H1 (cell line): Measurements from ENCODE around the gene ZNF804B. TPM values are rescaled to one million over a fixed set of nuclear protein-coding genes. Genes with fewer than 3 reads are reported as not detected.

Experiments
- KDM5A ChIP-seq: fragments of 200-600 bp; IDR thresholded peaks from 2 replicates; pipeline ENCODE4 v1.7.1; 2012; ENCODE audit warnings: mild to moderate bottlenecking, low read length, inconsistent platforms, mixed read lengths
- MAFK ChIP-seq: IDR thresholded peaks from 2 replicates; pipeline ENCODE4 v1.6.1; 2012; ENCODE audit warnings: low read depth, mild to moderate bottlenecking, improper control_type of control experiment, low read length
- NRF1 ChIP-seq: IDR thresholded peaks from 2 replicates; pipeline ENCODE4 v1.6.1; 2011; ENCODE audit warnings: mild to moderate bottlenecking, low read depth, low read length, improper control_type of control experiment
- SIX5 ChIP-seq: IDR thresholded peaks from 2 replicates; pipeline ENCODE4 v1.6.1; 2011; ENCODE audit warnings: mild to moderate bottlenecking, low read depth, low read length
- SRF ChIP-seq: IDR thresholded peaks from 2 replicates; pipeline ENCODE4 v1.6.1; 2011; ENCODE audit warnings: mild to moderate bottlenecking, low read depth, low read length, moderate library complexity
- polyA plus RNA-seq, 7 experiments: library from polyadenylated mRNA; depleted of rRNA in 3 of 7; stranded (reverse) in 5 of 7; unstranded in 2 of 7; fragments of >200 nt in 5 of 7; fragments of 200-250 nt in 2 of 7; gene quantifications; 1 replicate in 5 of 7; 2 replicates in 1 of 7; 4 replicates in 1 of 7; pipeline versions ENCODE4 v1.2.1 to v1.2.3, GENCODE V29; 2011 to 2013; ENCODE audit warnings: missing spikeins in 2 of 7, mixed read lengths in 2 of 7
- total RNA-seq: library from RNA; stranded (reverse); fragmentation: NEBNext Ultra II Directional; extraction: Animal tissue kit (Norgen Biotek cat#: 25700); gene quantifications from 2 replicates; pipeline ENCODE4 v1.2.1, GENCODE V29; 2021
- TF ChIP-seq, protein P1 (sequence below): fragments of 300-600 bp; sonication (generic); IDR thresholded peaks from 2 replicates; pipeline ENCODE4 v1.7.1; 2012; ENCODE audit warnings: low read length, moderate library complexity, mild to moderate bottlenecking, inconsistent platforms; ENCODE audit not compliant: insufficient replicate concordance

Gene ZNF804B
- total and polyA plus RNA-seq, 2 of the 8 experiments (the other 6 are each of a cell fraction or from before 2014, with no cell fraction given): not detected

DNA sequence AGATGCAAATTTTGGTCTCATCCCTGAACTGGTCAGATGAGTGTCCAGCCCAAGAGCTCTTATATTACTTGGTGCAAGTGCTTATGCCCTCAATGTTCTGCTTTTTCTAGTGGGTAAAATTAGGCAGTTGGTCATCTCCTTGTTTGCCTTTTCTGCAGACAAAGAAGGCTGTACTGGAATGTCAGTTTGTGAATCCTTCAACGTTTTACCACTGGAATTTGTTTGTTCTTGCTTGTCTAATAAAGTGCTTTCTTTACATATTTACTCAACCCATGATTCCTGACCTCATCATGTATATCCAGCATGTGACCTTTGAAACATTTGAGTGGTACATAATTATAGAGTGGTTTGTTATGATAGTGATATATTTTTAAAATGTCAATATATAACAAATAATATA is 268.3 kb downstream of the ZNF804B start (continued):
- TF ChIP-seq, protein P1, sequence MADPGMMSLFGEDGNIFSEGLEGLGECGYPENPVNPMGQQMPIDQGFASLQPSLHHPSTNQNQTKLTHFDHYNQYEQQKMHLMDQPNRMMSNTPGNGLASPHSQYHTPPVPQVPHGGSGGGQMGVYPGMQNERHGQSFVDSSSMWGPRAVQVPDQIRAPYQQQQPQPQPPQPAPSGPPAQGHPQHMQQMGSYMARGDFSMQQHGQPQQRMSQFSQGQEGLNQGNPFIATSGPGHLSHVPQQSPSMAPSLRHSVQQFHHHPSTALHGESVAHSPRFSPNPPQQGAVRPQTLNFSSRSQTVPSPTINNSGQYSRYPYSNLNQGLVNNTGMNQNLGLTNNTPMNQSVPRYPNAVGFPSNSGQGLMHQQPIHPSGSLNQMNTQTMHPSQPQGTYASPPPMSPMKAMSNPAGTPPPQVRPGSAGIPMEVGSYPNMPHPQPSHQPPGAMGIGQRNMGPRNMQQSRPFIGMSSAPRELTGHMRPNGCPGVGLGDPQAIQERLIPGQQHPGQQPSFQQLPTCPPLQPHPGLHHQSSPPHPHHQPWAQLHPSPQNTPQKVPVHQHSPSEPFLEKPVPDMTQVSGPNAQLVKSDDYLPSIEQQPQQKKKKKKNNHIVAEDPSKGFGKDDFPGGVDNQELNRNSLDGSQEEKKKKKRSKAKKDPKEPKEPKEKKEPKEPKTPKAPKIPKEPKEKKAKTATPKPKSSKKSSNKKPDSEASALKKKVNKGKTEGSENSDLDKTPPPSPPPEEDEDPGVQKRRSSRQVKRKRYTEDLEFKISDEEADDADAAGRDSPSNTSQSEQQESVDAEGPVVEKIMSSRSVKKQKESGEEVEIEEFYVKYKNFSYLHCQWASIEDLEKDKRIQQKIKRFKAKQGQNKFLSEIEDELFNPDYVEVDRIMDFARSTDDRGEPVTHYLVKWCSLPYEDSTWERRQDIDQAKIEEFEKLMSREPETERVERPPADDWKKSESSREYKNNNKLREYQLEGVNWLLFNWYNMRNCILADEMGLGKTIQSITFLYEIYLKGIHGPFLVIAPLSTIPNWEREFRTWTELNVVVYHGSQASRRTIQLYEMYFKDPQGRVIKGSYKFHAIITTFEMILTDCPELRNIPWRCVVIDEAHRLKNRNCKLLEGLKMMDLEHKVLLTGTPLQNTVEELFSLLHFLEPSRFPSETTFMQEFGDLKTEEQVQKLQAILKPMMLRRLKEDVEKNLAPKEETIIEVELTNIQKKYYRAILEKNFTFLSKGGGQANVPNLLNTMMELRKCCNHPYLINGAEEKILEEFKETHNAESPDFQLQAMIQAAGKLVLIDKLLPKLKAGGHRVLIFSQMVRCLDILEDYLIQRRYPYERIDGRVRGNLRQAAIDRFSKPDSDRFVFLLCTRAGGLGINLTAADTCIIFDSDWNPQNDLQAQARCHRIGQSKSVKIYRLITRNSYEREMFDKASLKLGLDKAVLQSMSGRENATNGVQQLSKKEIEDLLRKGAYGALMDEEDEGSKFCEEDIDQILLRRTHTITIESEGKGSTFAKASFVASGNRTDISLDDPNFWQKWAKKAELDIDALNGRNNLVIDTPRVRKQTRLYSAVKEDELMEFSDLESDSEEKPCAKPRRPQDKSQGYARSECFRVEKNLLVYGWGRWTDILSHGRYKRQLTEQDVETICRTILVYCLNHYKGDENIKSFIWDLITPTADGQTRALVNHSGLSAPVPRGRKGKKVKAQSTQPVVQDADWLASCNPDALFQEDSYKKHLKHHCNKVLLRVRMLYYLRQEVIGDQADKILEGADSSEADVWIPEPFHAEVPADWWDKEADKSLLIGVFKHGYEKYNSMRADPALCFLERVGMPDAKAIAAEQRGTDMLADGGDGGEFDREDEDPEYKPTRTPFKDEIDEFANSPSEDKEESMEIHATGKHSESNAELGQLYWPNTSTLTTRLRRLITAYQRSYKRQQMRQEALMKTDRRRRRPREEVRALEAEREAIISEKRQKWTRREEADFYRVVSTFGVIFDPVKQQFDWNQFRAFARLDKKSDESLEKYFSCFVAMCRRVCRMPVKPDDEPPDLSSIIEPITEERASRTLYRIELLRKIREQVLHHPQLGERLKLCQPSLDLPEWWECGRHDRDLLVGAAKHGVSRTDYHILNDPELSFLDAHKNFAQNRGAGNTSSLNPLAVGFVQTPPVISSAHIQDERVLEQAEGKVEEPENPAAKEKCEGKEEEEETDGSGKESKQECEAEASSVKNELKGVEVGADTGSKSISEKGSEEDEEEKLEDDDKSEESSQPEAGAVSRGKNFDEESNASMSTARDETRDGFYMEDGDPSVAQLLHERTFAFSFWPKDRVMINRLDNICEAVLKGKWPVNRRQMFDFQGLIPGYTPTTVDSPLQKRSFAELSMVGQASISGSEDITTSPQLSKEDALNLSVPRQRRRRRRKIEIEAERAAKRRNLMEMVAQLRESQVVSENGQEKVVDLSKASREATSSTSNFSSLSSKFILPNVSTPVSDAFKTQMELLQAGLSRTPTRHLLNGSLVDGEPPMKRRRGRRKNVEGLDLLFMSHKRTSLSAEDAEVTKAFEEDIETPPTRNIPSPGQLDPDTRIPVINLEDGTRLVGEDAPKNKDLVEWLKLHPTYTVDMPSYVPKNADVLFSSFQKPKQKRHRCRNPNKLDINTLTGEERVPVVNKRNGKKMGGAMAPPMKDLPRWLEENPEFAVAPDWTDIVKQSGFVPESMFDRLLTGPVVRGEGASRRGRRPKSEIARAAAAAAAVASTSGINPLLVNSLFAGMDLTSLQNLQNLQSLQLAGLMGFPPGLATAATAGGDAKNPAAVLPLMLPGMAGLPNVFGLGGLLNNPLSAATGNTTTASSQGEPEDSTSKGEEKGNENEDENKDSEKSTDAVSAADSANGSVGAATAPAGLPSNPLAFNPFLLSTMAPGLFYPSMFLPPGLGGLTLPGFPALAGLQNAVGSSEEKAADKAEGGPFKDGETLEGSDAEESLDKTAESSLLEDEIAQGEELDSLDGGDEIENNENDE: no peak
- TF ChIP-seq NRF1 (no peak), MAFK (no peak), KDM5A (no peak), SRF (no peak), SIX5 (no peak)
